ENCODE results near the gene CDK5.

The CDK5 gene

DNA sequence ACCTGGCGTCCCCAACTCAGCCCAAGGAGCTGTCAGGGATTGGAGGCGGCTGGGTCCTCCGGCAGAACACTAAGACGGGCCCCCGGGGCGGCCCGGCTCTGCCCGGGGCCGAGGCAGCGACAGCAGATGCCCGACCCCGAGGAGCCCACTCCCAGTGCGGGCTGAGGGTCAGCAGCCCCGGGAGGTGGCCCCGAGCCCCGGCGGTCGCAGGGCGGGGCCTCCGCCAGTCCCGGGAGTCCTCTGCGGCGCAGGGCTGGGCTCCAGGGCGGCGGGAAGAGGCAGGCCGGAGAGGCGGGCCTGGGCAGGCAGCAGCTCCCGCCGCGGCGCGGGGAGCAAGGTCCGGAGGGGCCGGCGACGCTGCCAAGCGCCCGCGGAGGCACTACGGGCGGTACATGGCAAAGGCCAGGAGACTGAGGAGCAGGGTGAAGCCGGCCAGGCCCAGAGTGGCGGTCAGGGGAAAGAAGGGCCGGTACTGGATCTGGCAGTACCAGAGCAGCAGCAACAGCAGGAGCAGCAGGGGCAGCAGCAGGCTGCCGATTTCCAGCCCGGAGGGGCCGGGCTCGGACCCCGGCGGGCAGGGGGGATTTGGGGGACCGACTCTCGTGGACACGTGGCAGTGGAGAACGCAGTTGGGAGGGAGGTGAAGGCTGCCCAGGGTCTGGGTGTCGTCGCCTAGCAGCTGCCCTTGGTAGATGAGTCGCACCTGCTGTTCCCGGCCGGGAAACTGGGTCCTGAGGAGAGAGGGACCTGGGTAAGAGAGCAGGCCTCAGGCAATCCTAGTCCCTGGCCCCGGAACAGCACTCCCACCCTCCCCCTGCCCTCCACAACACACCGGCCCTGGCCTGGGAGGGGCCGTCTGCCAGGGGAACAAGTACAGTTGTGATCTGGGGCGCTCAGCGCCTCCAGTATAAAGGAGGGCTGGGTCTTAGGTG lies 23.7 kb upstream of the CDK5 start:
- Histone ChIP-seq H3F3A (ENCODE audit: insufficient read depth) (peaks cover 14% of the 10 kb centered on the region; the same call in 1 of the 2 replicates), H3K9me3 (ENCODE audit: insufficient read depth, low read length) (no peaks in the 10 kb centered on the region), H3K9me2 (replicated peaks; ENCODE audit: insufficient read depth, low read length) (no peaks in the 10 kb centered on the region), H2AFZ (ENCODE audit: low read depth, low read length, severe bottlenecking) (peak overlapping the region; percentile 42), H4K20me1 (ENCODE audit: low read depth, low read length) (no peaks in the 10 kb centered on the region), H3K4me2 (ENCODE audit: low read depth, low read length, poor library complexity, severe bottlenecking) (peak overlapping the region; percentile 69), H3K9ac (ENCODE audit: low read length) (peak overlapping the region; percentile 82), H3K27ac (ENCODE audit: low read depth, low read length) (peak overlapping the region; percentile 62), H3K27me3 (ENCODE audit: low read length) (no peaks in the 10 kb centered on the region), H3K4me3 (ENCODE audit: insufficient read depth, low read length, poor library complexity, severe bottlenecking) (peak overlapping the region; percentile 83), H3K79me2 (ENCODE audit: insufficient read depth, low read length) (peaks cover 29% of the 10 kb centered on the region), H3K36me3 (ENCODE audit: low read length) (no peaks in the 10 kb centered on the region)
- TF ChIP-seq, protein P1, sequence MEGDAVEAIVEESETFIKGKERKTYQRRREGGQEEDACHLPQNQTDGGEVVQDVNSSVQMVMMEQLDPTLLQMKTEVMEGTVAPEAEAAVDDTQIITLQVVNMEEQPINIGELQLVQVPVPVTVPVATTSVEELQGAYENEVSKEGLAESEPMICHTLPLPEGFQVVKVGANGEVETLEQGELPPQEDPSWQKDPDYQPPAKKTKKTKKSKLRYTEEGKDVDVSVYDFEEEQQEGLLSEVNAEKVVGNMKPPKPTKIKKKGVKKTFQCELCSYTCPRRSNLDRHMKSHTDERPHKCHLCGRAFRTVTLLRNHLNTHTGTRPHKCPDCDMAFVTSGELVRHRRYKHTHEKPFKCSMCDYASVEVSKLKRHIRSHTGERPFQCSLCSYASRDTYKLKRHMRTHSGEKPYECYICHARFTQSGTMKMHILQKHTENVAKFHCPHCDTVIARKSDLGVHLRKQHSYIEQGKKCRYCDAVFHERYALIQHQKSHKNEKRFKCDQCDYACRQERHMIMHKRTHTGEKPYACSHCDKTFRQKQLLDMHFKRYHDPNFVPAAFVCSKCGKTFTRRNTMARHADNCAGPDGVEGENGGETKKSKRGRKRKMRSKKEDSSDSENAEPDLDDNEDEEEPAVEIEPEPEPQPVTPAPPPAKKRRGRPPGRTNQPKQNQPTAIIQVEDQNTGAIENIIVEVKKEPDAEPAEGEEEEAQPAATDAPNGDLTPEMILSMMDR (IDR thresholded peaks at IDR 0.05; ENCODE audit: insufficient read depth, low read length, poor library complexity, severe bottlenecking) = no peak
- no peak for TF ChIP-seq EZH2phosphoT487 (conservative IDR thresholded peaks at IDR 0.05; ENCODE audit: low read length)

DNA sequence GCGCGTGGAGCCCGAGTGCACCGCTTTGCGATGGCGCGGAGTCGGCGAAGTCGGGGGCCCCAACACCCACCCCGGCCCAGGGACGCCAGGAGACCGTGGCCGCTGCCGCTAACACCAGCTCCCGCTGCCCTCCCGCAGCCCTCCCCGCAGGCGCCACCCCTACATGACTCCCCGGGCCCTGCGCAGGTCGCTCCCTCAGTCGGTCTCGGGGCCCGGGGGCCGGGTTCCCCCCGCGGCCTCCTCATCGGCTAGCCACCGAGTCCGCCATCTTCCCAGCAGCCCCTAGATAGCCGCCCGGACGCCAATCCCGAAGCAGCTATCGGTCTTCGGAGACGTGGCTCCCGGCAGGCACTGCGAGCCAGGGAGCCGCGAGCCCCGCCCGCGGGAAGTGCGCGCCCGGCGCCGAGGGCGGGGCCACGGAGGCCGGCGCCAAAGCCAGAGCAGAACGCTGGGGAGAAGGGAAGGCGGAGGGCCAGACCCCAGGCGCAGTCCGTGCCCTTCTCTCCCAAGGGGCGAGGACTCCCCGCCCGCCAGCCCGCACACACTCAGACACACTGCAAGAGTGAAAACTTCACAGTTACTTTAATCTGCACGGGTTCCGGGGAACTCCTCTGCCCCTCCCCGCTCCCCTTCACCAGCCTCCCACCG lies 22.9 kb upstream of the CDK5 start, which contains the start of gene FASTK:
Gene FASTK, minus strand, starts transcription at position 288 of the 648 bp plus-strand sequence. Its CDS starts 43 bp downstream, at position 245.
- no peaks in the 10 kb centered on the region for H3K36me3 ChIP-seq (ENCODE audit: low read length)
- H3K9me3 ChIP-seq (ENCODE audit: insufficient read depth, low read length) = no peaks in the 10 kb centered on the region
- H3K9ac ChIP-seq (ENCODE audit: low read length) = peak within 1 kb of the TSS; percentile 82
- no peaks in the 10 kb centered on the region for H3K9me2 ChIP-seq (replicated peaks; ENCODE audit: insufficient read depth, low read length)
- H3F3A ChIP-seq (ENCODE audit: insufficient read depth) = peaks cover 14% of the 10 kb centered on the region; the same call in 1 of the 2 replicates
- peak within 1 kb of the TSS; percentile 69 for H3K4me2 ChIP-seq (ENCODE audit: low read depth, low read length, poor library complexity, severe bottlenecking)
- TF ChIP-seq, protein P1 (IDR thresholded peaks at IDR 0.05; ENCODE audit: insufficient read depth, low read length, poor library complexity, severe bottlenecking) = no peak
- no peak for TF ChIP-seq EZH2phosphoT487 (conservative IDR thresholded peaks at IDR 0.05; ENCODE audit: low read length)
- H4K20me1 ChIP-seq (ENCODE audit: low read depth, low read length) = no peaks in the 10 kb centered on the region
- H2AFZ ChIP-seq (ENCODE audit: low read depth, low read length, severe bottlenecking) = peak within 1 kb of the TSS; percentile 42
- H3K27me3 ChIP-seq (ENCODE audit: low read length) = no peaks in the 10 kb centered on the region
- peak within 1 kb of the TSS; percentile 83 for H3K4me3 ChIP-seq (ENCODE audit: insufficient read depth, low read length, poor library complexity, severe bottlenecking)
- H3K79me2 ChIP-seq (ENCODE audit: insufficient read depth, low read length) = peaks cover 29% of the 10 kb centered on the region
- peak within 1 kb of the TSS; percentile 62 for H3K27ac ChIP-seq (ENCODE audit: low read depth, low read length)

DNA sequence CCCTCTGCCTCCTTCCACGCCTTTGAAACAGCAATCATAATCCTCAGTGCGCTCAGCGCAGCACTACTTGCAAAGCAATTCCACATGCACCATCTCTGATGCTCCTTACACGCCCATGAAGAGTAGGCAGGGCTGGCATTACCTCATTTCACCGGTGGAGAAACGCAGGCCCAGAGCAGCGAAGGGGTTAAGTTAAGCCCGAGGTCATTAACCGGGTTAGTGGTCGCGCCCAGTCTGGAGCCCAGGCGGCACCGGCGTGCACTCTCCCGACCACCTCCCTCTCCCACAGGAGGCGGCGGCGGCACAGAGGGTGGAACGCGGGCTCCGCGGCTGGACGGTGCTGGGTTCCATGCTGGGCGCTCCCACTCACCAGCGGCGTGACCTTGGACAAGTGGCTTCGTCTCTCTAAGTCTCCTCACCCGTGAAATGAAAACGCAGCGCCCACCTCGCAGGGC lies 22.4 kb upstream of the CDK5 start:
- Histone ChIP-seq H3K79me2 (ENCODE audit: insufficient read depth, low read length) (peaks cover 29% of the 10 kb centered on the region), H3K4me2 (ENCODE audit: low read depth, low read length, poor library complexity, severe bottlenecking) (peak overlapping the region; percentile 69), H3K9me2 (replicated peaks; ENCODE audit: insufficient read depth, low read length) (no peaks in the 10 kb centered on the region), H4K20me1 (ENCODE audit: low read depth, low read length) (no peaks in the 10 kb centered on the region), H3K9ac (ENCODE audit: low read length) (peak overlapping the region; percentile 82), H3K27me3 (ENCODE audit: low read length) (no peaks in the 10 kb centered on the region), H3K27ac (ENCODE audit: low read depth, low read length) (peak overlapping the region; percentile 43), H3K36me3 (ENCODE audit: low read length) (no peaks in the 10 kb centered on the region), H3K9me3 (ENCODE audit: insufficient read depth, low read length) (no peaks in the 10 kb centered on the region), H3K4me3 (ENCODE audit: insufficient read depth, low read length, poor library complexity, severe bottlenecking) (peak overlapping the region; percentile 83), H3F3A (ENCODE audit: insufficient read depth) (peaks cover 13% of the 10 kb centered on the region; the same call in 1 of the 2 replicates), H2AFZ (ENCODE audit: low read depth, low read length, severe bottlenecking) (peak overlapping the region; percentile 42)
- TF ChIP-seq, protein P1 (IDR thresholded peaks at IDR 0.05; ENCODE audit: insufficient read depth, low read length, poor library complexity, severe bottlenecking) = no peak
- no peak for TF ChIP-seq EZH2phosphoT487 (conservative IDR thresholded peaks at IDR 0.05; ENCODE audit: low read length)
